Measurements from ENCODE around the gene PCDHGB3.

GRCh38 chr5:141359790-141360426 lies 10.1 kb upstream of the PCDHGB3 start, which contains the start of gene PCDHGB2:
- TF ChIP-seq REST (IDR thresholded peaks at IDR 0.05; ENCODE audit: insufficient read depth in 1 of 2, low read depth in 2 of 2, low read length in 2 of 2): no peak
- TF ChIP-seq SIN3A (IDR thresholded peaks at IDR 0.05; ENCODE audit: borderline replicate concordance, insufficient read depth, low read length): no peak

Measured in PFSK-1 (cell line).